GM21423 (cell line): ENCODE data around the gene F2RL2.
A peak's percentile ranks its signal among the peaks of the same experiment; 100 is the strongest.

Experiments used
- ATAC-seq: cut with Tn5 transposase; IDR thresholded peaks from one replicate; pipeline ENCODE4 v1.9.1; 2021; ENCODE audit warnings: mild to moderate bottlenecking, moderate library complexity; ENCODE audit not compliant: unreplicated experiment

Gene F2RL2

DNA sequence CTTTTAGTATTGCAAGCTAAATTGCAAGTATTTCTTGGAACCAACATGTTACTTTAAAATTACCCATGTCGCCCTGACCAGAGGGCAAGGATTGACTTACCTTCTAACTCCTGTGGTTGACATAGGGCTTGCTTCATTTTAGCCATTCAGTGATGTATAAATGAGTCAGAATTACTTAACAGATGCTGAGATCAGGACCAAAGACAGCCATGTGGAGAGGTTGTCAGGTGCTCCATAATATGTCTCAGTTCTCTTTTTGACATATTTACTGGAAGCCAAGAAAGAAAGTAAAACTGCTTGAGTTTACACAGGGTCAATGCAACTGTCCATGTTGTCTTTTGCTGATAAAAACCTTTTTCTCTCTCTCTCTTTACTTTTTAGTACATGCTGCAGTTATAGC lies 33.2 kb downstream of the F2RL2 start:
- peak; percentile 92 for ATAC-seq

DNA sequence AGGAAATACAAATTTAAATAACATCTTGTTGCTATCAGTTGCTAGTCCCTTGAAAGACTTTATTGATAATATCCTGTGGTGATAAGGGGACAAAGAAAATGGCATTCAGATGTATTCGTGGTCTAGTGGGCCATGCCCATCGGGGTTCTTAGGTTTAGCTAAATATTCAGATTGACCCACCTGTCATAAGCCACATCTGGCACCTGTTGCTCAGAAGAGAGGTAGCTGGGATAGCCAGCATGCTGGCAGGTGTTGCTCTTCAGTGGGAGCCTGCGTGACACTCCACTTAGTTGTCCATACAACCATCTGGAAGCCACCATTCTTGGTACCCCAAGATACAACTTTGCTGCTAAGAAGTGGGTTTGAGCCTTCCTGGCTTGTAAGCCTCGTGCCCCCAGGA lies 36.7 kb downstream of the F2RL2 start:
- no peak for ATAC-seq

DNA sequence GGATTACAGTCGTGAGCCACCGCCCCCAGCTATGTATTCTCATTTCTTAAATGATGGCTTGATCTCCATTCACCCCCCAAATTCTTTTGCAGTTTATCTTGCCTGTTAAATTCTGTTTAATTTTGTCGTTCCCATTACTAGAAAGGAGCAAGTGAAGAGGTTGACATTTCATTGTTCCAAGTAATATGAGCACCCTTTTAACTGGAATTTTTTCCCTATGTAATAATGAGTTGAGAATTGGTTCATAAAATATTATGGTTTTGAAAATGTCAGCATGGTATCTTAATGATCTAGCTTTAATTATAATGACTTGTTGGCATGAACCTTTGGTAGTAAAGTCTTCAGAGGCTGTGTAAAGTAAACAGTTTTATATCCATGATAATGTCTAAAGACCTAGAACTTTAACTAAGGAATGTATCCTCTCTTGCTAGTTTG lies 37.4 kb downstream of the F2RL2 start:
- ATAC-seq, result no peak

DNA sequence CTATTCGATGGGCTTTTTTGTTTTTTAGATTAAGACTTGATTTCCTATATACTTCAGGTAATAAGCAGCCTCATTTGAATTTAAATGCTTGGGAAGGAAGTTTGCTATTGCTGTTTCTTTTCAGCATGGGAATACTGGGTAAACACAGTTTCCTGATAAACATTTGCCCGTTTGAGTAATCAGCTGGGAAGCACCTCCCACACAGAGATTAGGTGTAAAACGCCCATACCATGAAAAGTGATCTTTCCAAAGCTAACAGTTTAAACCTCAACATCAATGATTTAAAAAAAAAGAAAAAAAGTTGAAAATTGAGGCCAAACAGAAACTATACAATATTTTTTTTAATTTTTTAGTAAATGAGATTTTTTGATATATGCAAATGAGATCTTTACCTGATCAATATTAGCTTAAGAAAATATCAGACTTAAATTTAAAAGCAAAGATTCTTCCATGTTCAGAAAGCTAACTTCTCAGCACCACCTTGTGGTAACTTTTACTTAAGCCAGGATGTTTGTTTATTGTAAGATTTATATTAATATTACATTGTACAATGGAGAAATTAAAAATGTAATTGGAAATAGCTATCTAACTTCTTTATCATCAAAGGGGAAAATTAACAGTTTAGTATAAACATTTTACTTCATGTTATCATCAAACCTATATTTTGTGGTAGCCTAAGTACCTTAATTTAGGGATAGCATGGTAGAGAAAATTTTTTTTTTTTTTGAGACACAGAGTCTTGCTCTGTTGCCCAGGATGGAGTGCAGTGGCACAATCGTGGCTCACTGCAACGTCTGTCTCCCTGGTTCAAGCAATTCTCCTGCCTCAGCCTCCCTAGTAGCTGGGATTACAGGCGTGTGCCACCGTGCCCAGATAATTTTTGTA lies 39.8 kb downstream of the F2RL2 start:
- ATAC-seq, result no peak

DNA sequence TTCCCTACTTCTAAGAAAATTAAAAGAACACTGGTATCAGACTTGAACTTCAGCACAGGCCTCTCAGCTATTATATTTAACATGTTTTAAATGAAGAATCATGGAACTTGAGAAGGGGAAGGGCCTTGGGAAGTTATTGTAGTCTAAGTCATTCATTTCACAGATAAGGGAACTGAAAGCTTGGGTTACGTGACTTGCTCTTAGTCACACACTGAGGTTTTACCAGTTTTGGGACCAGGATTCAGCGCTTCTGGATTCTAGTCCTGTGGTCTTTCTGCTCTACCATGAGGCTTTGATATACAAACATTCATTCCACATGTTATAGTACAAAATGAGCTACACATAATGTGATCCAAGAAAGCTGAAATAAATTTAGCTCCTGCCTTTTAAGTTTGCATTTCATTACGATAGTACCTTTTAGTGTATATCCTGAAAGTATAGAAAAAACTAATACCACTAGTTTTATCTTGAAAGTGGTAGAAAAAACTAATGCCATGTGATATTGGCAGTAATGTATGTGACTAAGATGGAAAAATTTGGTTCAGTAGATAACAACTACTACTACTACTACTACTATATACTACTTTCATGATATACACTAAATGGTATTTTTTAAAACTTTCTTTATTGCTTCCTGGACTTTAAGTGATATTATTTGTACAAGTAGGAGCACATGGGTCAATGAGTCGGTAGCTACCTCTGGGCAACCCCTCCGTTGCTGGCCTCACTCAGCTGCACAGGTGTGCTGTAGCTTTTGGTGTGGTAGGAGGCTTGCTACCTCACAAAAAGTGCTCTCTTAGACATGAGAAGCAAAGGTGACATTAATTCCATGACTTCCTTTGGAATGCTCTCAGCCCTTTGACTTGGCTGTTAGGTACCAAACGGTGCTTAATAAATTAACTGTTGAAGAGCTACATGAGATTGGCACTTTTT lies 40.7 kb downstream of the F2RL2 start:
- peak; percentile 90 for ATAC-seq

DNA sequence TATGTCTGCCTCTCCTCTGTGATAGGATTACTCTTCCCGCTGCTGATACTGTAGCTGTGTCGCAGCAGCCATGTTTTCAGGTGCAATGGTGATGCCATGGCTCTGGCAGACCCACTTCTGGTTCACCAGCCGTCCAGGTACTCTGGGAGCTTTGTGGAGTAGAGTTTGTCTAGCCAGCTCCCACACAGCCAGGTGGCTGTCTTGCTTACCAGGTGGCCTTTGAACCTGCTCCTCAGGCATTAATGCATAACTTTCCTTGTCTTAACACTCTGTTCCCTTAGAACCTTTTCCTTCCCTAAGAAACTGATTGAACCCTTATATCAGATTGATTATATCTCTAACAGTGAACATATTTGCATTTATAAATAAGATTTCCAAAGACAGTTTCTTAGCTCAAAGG lies 42.2 kb downstream of the F2RL2 start:
- ATAC-seq, result no peak

DNA sequence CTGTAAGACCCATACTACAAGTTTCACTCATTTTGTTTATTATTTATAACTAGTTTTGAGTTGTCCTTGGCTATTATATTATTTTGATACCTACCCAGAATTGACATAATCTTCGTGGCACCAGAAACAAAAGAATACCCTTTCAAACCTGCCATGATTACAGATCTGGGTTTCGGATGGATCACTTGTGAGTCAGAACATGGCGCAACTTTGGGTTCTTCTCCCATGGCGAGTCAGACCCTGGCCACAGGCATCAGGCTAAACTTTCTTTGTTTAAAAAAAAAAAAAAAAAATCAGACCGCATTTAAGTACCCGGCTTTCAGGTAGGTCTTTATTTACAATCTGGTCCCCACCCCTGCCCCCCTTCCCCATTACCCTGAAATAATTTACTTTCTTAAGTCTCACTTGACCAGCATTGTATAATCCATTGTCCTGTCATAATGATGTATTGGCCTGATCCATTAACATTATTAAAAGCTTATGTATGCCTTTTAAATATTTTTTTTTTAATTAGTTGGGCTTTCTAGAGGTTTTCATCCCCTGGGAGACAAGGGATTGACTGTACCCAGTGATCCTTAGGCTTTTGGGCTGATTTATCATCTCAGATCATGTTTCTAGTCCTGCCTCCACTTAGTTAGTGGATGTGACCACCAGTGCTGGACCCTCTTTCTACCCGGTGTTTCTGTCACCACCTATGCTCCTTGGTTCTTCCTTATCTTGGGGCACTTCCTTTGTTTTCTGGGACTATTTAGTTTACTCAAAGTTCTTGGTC lies 43.9 kb downstream of the F2RL2 start:
- no peak for ATAC-seq

DNA sequence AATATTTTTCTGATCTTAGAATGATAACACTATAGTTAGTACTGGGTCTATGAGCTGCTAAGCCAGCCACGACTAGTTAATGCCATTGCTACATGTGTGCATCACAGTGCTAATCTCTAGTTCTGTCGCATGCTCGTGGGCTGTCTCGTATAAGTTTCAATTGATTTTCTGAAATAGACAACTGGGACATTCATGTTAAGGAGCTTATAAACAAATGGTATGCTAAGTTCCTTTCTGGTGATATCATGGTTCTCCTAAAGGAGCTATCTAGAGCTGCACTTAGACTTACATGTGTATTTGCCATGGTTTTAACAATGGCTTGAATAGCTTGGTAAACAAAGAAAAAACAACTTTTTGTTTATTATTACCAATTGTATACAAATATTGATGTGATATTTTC lies 46.2 kb downstream of the F2RL2 start:
- ATAC-seq, result no peak

DNA sequence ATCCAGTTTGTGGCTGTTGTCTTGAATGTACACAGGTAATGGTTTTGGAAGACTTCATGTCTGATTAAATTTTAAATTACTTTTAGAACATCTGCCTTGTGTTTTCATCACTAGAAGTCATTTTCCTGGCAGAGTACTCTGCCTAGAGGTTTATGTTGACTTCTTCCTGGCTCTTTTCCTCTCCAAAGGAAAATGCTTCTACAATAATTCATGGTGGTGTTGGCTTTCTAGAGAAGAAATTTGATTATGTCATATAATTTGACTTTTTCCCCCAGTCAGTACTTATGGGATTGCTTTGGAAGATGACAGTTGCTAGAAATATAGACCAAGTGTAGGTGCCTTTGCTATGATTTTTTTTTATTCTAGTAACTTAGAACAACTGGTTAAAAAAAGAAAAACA lies 46.8 kb downstream of the F2RL2 start:
- ATAC-seq, result no peak

DNA sequence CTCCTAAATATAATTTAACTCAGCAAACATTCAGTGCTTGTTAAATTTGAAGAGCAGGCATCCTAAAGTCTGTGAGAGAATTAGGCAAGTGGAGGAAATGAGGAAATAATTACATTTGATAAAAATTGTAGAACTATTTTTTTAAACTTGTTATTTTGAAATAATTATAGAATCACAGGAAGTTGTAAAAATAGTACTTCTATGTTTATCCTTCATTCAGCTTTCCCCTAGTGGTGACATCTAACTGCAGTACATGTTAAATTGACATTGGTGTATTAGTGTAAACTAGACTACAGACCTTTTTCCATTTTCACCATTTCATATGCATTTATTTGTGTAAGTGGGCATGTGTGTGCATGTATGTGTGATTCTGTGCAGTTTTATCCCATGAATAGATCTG lies 51.6 kb downstream of the F2RL2 start:
- ATAC-seq, result no peak

DNA sequence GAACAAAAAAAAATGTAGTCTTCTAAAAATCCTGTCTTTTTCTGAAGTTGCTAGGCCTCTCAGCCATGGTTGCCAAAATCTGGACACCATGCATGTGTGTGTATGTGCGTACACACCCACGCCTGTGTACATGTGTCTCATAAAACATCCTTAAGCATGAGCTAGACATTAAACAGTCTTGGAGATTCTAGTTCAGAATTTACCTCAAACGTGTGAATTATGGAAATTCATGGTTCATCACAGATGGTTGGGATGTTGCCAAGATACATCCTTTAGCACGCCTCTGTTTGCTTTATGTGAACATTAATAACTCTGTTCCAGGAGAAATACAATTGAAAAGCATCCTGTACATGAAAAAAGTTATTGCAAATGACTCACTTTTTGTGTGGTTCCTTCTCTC lies 53.0 kb downstream of the F2RL2 start:
- ATAC-seq, result no peak
